Nephron (organoid): Measurements from ENCODE around the gene AGAP1.
A peak's percentile ranks its signal among the peaks of the same experiment; 100 is the strongest.

Experiments used
- H3K27ac Mint-ChIP-seq, 3 experiments: 2 replicates each; pipeline ENCODE4 v1.8.0; 2020; ENCODE audit warnings: mixed read lengths in 3 of 3, mild to moderate bottlenecking in 2 of 3, moderate library complexity in 1 of 3
- H3K27me3 Mint-ChIP-seq: 2 replicates; pipeline ENCODE4 v1.8.0; 2021; ENCODE audit warnings: low read depth, mild to moderate bottlenecking, moderate library complexity, mixed read lengths
- H3K36me3 Mint-ChIP-seq: 2 replicates; pipeline ENCODE4 v1.8.0; 2020; ENCODE audit warnings: low read depth, mixed read lengths
- H3K4me1 Mint-ChIP-seq: 2 replicates; pipeline ENCODE4 v1.8.0; 2020; ENCODE audit warnings: mixed read lengths
- H3K4me3 Mint-ChIP-seq, 3 experiments: 2 replicates each; pipeline ENCODE4 v1.8.0; 2020; ENCODE audit warnings: mild to moderate bottlenecking in 3 of 3, mixed read lengths in 3 of 3, moderate library complexity in 2 of 3
- H3K9me3 Mint-ChIP-seq: 2 replicates; pipeline ENCODE4 v1.8.0; 2020; ENCODE audit warnings: mixed read lengths
- TF ChIP-seq, protein P1 (sequence below), 3 experiments: fragments of 200-600 bp; sonication (generic); IDR thresholded peaks; one replicate each; pipeline ENCODE4 v1.5.0; 2021; ENCODE audit warnings: antibody characterized with exemption in 3 of 3; ENCODE audit not compliant: unreplicated experiment in 3 of 3

Gene AGAP1

DNA sequence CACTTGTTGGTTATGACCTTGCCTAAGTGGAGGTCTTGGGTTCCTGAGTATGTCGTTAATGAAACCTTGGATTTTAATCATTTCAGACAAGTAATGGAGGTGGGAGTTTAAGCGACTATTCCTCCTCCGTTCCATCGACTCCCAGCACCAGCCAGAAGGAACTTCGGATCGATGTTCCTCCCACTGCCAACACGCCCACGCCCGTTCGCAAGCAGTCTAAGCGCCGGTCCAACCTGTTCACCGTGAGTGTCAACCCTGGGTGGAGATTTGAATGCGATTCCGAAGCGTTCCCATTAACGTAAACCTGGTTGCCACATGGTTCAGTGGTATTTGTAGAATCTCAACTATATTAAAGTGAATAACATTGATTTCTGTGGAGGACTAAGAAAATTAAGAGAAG, 305.4 kb downstream of the AGAP1 start:
- Mint-ChIP-seq H3K9me3 (no peaks in the 10 kb centered on the region), H3K27ac (no peak overlapping the region), H3K27me3 (no peaks in the 10 kb centered on the region), H3K4me3 (no peak overlapping the region), H3K4me1 (no peaks in the 10 kb centered on the region), H3K36me3 (peaks cover 28% of the 10 kb centered on the region)
- TF ChIP-seq, protein P1, sequence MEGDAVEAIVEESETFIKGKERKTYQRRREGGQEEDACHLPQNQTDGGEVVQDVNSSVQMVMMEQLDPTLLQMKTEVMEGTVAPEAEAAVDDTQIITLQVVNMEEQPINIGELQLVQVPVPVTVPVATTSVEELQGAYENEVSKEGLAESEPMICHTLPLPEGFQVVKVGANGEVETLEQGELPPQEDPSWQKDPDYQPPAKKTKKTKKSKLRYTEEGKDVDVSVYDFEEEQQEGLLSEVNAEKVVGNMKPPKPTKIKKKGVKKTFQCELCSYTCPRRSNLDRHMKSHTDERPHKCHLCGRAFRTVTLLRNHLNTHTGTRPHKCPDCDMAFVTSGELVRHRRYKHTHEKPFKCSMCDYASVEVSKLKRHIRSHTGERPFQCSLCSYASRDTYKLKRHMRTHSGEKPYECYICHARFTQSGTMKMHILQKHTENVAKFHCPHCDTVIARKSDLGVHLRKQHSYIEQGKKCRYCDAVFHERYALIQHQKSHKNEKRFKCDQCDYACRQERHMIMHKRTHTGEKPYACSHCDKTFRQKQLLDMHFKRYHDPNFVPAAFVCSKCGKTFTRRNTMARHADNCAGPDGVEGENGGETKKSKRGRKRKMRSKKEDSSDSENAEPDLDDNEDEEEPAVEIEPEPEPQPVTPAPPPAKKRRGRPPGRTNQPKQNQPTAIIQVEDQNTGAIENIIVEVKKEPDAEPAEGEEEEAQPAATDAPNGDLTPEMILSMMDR (IDR thresholded peaks at IDR 0.05; ENCODE audit: unreplicated experiment in 3 of 3), result no peak

DNA sequence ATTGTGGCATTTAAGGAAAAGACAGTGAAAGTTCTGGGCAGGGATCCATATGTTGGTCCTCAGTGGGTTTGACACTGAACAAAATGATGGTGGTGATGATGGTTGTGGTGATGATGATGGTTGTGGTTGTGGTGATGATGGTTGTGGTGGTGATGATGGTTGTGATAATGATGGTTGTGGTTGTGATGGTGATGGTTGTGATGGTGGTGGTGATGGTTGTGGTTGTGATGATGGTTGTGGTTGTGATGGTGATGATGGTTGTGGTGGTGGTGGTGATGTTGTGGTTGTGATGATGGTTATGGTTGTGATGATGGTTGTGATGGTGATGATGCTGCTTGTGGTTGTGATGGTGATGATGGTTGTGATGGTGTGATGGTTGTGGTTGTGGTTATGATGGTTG, 308.7 kb downstream of the AGAP1 start:
- no peaks in the 10 kb centered on the region for H3K27me3 Mint-ChIP-seq
- no peaks in the 10 kb centered on the region for H3K9me3 Mint-ChIP-seq
- H3K4me1 Mint-ChIP-seq, result no peaks in the 10 kb centered on the region
- peaks cover 29% of the 10 kb centered on the region for H3K36me3 Mint-ChIP-seq
- no peak overlapping the region for H3K4me3 Mint-ChIP-seq
- no peak overlapping the region for H3K27ac Mint-ChIP-seq
- TF ChIP-seq, protein P1 (IDR thresholded peaks at IDR 0.05; ENCODE audit: unreplicated experiment in 3 of 3), result no peak

DNA sequence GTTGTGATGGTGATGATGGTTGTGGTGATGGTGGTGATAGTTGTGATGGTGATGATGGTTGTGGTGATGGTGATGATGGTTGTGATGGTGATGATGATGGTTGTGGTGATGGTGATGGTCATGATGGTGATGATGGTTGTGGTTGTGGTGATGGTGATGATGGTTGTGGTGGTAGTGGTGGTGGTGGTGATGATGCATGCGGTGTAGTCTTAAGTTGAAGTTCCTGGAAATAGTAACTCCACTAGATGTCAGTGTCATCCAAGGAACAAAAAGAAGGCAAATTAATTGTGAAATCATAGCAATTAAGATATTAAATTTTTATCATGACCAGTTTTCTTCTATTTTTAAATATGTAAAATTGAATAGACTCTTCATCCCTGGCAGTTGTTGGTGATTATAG, 309.2 kb downstream of the AGAP1 start:
- no peaks in the 10 kb centered on the region for H3K9me3 Mint-ChIP-seq
- TF ChIP-seq, protein P1 (IDR thresholded peaks at IDR 0.05; ENCODE audit: unreplicated experiment in 3 of 3), result peak in 1 of 3 experiments; percentile 20
- H3K27me3 Mint-ChIP-seq, result no peaks in the 10 kb centered on the region
- H3K4me1 Mint-ChIP-seq, result no peaks in the 10 kb centered on the region
- H3K36me3 Mint-ChIP-seq, result peaks cover 25% of the 10 kb centered on the region
- H3K27ac Mint-ChIP-seq, result no peak overlapping the region
- H3K4me3 Mint-ChIP-seq, result no peak overlapping the region

DNA sequence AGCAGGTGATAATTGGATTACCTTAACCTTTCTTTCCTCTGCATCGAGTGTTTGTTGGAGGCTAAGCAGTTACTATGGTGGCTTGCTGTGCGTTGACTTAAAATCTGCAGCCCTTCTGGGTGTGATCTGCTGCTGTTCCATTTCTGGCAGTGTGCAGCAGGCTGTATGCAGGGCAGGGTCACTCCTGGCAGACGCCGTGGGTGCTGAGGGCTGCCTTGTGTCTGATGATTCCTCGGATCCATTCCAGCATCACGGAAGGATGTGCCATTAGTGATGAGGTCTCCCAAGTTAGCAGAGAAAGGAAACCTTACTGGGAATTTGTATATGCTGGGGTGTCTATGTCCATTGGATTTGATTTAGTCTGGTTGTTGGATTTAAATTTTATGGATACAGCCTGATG, 310.8 kb downstream of the AGAP1 start:
- TF ChIP-seq, protein P1 (IDR thresholded peaks at IDR 0.05; ENCODE audit: unreplicated experiment in 3 of 3), result no peak
- no peaks in the 10 kb centered on the region for H3K27me3 Mint-ChIP-seq
- H3K4me1 Mint-ChIP-seq, result no peaks in the 10 kb centered on the region
- no peak overlapping the region for H3K4me3 Mint-ChIP-seq
- no peaks in the 10 kb centered on the region for H3K9me3 Mint-ChIP-seq
- H3K36me3 Mint-ChIP-seq, result peaks cover 9% of the 10 kb centered on the region
- H3K27ac Mint-ChIP-seq, result no peak overlapping the region

DNA sequence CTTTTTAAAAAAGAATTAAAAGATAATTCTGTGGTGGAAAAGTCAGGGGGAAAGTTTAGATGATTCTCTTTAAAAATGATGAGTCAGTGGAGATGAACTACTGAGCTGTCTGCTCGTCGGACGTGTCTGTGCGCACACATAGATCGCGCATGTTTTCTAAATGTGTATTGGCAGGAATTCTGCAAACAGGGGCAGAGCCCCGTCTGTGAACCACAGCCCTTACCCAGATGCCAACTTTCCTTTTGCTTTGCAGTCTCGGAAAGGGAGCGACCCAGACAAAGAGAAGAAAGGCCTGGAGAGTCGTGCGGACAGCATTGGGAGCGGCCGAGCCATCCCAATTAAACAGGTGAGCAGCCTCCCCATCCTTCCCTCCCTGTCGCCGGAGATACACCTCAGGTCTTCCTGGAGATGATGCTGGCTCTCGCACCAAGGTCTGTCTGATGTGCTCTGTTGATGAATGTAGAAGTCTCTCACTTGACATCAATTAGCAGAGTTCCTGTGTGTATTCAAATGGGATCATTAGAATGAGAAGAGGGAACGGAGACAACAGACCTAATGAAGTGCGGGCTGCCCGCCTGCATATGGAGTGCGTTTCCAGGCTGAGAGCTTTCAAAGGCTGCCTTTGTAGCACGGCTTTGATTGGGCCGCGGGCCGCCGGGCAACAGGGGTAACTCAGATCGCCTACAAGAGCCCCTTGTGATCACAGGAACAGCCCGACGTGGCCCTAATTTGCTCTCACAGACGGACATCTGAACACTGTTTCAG, 313.3 kb downstream of the AGAP1 start:
- Mint-ChIP-seq H3K9me3 (no peaks in the 10 kb centered on the region), H3K4me3 (no peak overlapping the region)

More for the DNA sequence above, 313.3 kb downstream of the AGAP1 start:
- TF ChIP-seq, protein P1 (IDR thresholded peaks at IDR 0.05; ENCODE audit: unreplicated experiment in 3 of 3), result no peak
- no peaks in the 10 kb centered on the region for H3K4me1 Mint-ChIP-seq
- no peak overlapping the region for H3K27ac Mint-ChIP-seq
- no peaks in the 10 kb centered on the region for H3K27me3 Mint-ChIP-seq
- peaks cover 18% of the 10 kb centered on the region for H3K36me3 Mint-ChIP-seq
